ENCODE measurements around the gene UNC5B.
A peak's percentile ranks its signal among the peaks of the same experiment; 100 is the strongest.
"Not testable (repeated sequence)": the region's sequence is repeated elsewhere in the genome, so short reads cannot be mapped to it uniquely, and the experiment has no call there.

The UNC5B gene

GRCh38 chr10:71269301-71270288 lies 57.2 kb downstream of the UNC5B start:
- no peak for DNase-seq

- peak in 1 of 2 experiments; percentile 40 for DNase-seq
Measured at GRCh38 chr10:71270301-71271220, 58.2 kb downstream of the UNC5B start.

GRCh38 chr10:71271662-71272055 lies 59.3 kb downstream of the UNC5B start:
- no peak for DNase-seq

GRCh38 chr10:71272056-71272771 lies 59.8 kb downstream of the UNC5B start:
- no peak for DNase-seq

GRCh38 chr10:71272974-71273373 lies 60.6 kb downstream of the UNC5B start:
- not testable (repeated sequence) for DNase-seq

GRCh38 chr10:71273506-71273905 lies 61.1 kb downstream of the UNC5B start:
- DNase-seq = no peak

GRCh38 chr10:71274901-71275796 lies 62.8 kb downstream of the UNC5B start:
- DNase-seq = no peak

- DNase-seq = no peak
Measured at GRCh38 chr10:71276873-71277272, 64.5 kb downstream of the UNC5B start.

GRCh38 chr10:71277914-71278665 lies 65.7 kb downstream of the UNC5B start:
- DNase-seq = no peak

GRCh38 chr10:71278691-71279588 lies 66.6 kb downstream of the UNC5B start:
- peak in 1 of 2 experiments; percentile 56 for DNase-seq

- DNase-seq = no peak
Measured at GRCh38 chr10:71279590-71280170, 67.3 kb downstream of the UNC5B start.

- no peak for DNase-seq
Measured at GRCh38 chr10:71280216-71280615, 67.8 kb downstream of the UNC5B start.

GRCh38 chr10:71280825-71281224 lies 68.5 kb downstream of the UNC5B start:
- DNase-seq = no peak

GRCh38 chr10:71281646-71282322 lies 69.4 kb downstream of the UNC5B start:
- no peak for DNase-seq

GRCh38 chr10:71282323-71282680 lies 69.9 kb downstream of the UNC5B start:
- DNase-seq = no peak

- DNase-seq = no peak
Measured at GRCh38 chr10:71283410-71283809, 71.0 kb downstream of the UNC5B start.

GRCh38 chr10:71283876-71284275 lies 71.5 kb downstream of the UNC5B start:
- DNase-seq = no peak

GRCh38 chr10:71284544-71285179 lies 72.3 kb downstream of the UNC5B start:
- no peak for DNase-seq
